SK-N-SH (cell line): ENCODE data around the gene TRRAP. TPM values are rescaled to one million over a fixed set of nuclear protein-coding genes. Genes with fewer than 3 reads are reported as not detected.

ENCODE experiments used
- CTCF ChIA-PET: fragments of 300-600, 350-600 bp; formaldehyde crosslinking; extraction: SDS; loops from one replicate; lab custom pipeline; 2021; lab: Yijun Ruan, JAX
- POLR2A ChIA-PET: fragments of 350-600 bp; sonication (Branson Sonifier 250); formaldehyde crosslinking; extraction: SDS; loops from one replicate; lab custom pipeline; 2020; ENCODE audit warnings: antibody characterized with exemption, inconsistent platforms; lab: Yijun Ruan, JAX
- DNase-seq: peaks from one replicate; pipeline ENCODE4 v3.0.0; 2012
- H2AFZ ChIP-seq: fragments of 200-600 bp; sonication (generic); 2 replicates; pipeline ENCODE4 v1.8.1; 2016; ENCODE audit warnings: antibody characterized with exemption, mild to moderate bottlenecking, low read depth
- H3F3A ChIP-seq: fragments of 200-600 bp; sonication (generic); replicated peaks from 2 replicates; pipeline ENCODE3; 2016; ENCODE audit warnings: antibody characterized with exemption, mild to moderate bottlenecking; ENCODE audit not compliant: insufficient read depth
- H3K27ac ChIP-seq, 2 experiments: fragments of 200-500 bp in 1 of 2; fragments of 200-600 bp in 1 of 2; sonication (Bioruptor generic) in 1 of 2; sonication (generic), shearing (Covaris generic) in 1 of 2; 2 replicates each; pipeline versions ENCODE4 v1.5.1 to v1.6.1; 2014 to 2016; ENCODE audit warnings: low read depth in 2 of 2, inconsistent platforms in 1 of 2, low read length in 1 of 2, mild to moderate bottlenecking in 1 of 2, mixed read lengths in 1 of 2
- H3K27me3 ChIP-seq: fragments of 200-600 bp; sonication (generic), shearing (Covaris generic); 2 replicates; pipeline ENCODE4 v1.6.1; 2016; ENCODE audit warnings: mixed run types; ENCODE audit not compliant: insufficient read depth
- H3K36me3 ChIP-seq, 2 experiments: fragments of 200-500 bp in 1 of 2; fragments of 200-600 bp in 1 of 2; sonication (Bioruptor generic) in 1 of 2; sonication (generic) in 1 of 2; replicated peaks in 1 of 2; 2 replicates each; pipeline versions ENCODE3 to v1.5.1; 2014 to 2016; ENCODE audit warnings: low read length in 1 of 2, mild to moderate bottlenecking in 1 of 2; ENCODE audit not compliant: insufficient read depth in 2 of 2, control insufficient read depth in 1 of 2
- H3K4me1 ChIP-seq, 2 experiments: fragments of 200-500 bp in 1 of 2; fragments of 200-600 bp in 1 of 2; sonication (Bioruptor generic) in 1 of 2; sonication (generic), shearing (Covaris generic) in 1 of 2; 2 replicates each; pipeline versions ENCODE4 v1.5.1 to v1.6.1; 2014 to 2016; ENCODE audit warnings: low read depth in 1 of 2, low read length in 1 of 2, mixed run types in 1 of 2; ENCODE audit not compliant: insufficient read depth in 2 of 2, control insufficient read depth in 1 of 2
- H3K4me2 ChIP-seq: fragments of 200-600 bp; sonication (generic), shearing (Covaris generic); 2 replicates; pipeline ENCODE4 v1.6.1; 2017; ENCODE audit warnings: mixed run types
- H3K4me3 ChIP-seq, 2 experiments: fragments of 200-500 bp in 1 of 2; fragments of 200-600 bp in 1 of 2; sonication (Bioruptor generic) in 1 of 2; sonication (generic), shearing (Covaris generic) in 1 of 2; 2 replicates each; pipeline versions ENCODE4 v1.5.1 to v1.8.1; 2014 to 2016; ENCODE audit warnings: low read depth in 2 of 2, inconsistent platforms in 1 of 2, low read length in 1 of 2, mild to moderate bottlenecking in 1 of 2, mixed read lengths in 1 of 2, moderate library complexity in 1 of 2
- H3K79me2 ChIP-seq: fragments of 200-600 bp; sonication (generic); 2 replicates; pipeline ENCODE4 v1.8.1; 2017; ENCODE audit warnings: mild to moderate bottlenecking; ENCODE audit not compliant: insufficient read depth
- H3K9ac ChIP-seq: fragments of 200-600 bp; sonication (generic); 2 replicates; pipeline ENCODE4 v1.6.1; 2017; ENCODE audit warnings: mixed run types
- H3K9me2 ChIP-seq: fragments of 200-600 bp; sonication (generic); 2 replicates; pipeline ENCODE4 v1.6.1; 2017; ENCODE audit warnings: mixed run types
- H3K9me3 ChIP-seq: fragments of 200-600 bp; sonication (generic); 2 replicates; pipeline ENCODE4 v1.6.1; 2017; ENCODE audit warnings: mixed run types, mild to moderate bottlenecking, moderate library complexity
- H4K20me1 ChIP-seq: fragments of 200-600 bp; sonication (generic); 2 replicates; pipeline ENCODE4 v1.6.1; 2017; ENCODE audit warnings: mild to moderate bottlenecking, mixed run types; ENCODE audit not compliant: insufficient read depth
- CHD2 ChIP-seq: fragments of 150-350 bp; IDR thresholded peaks from 2 replicates; pipeline ENCODE4 v1.6.1; 2018; ENCODE audit warnings: low read length; ENCODE audit not compliant: partially characterized antibody
- ELF1 ChIP-seq: IDR thresholded peaks from 2 replicates; pipeline ENCODE4 v1.4.0; 2012
- EP300 ChIP-seq, 2 experiments: IDR thresholded peaks; 2 replicates each; pipeline versions ENCODE4 v1.4.0 to v1.6.1; 2012; ENCODE audit warnings: borderline replicate concordance in 1 of 2, low read depth in 1 of 2, low read length in 1 of 2
- EZH2phosphoT487 ChIP-seq: fragments of 200-600 bp; sonication (generic); IDR thresholded peaks from 2 replicates; pipeline ENCODE4 v1.6.1; 2017; ENCODE audit warnings: low read depth, mixed run types, mild to moderate bottlenecking, antibody characterized with exemption, moderate library complexity, borderline replicate concordance
- MEF2A ChIP-seq: IDR thresholded peaks from 2 replicates; pipeline ENCODE4 v1.4.0; 2012; ENCODE audit warnings: low read depth, borderline replicate concordance
- MXI1 ChIP-seq: IDR thresholded peaks from 2 replicates; pipeline ENCODE4 v1.6.1; 2012; ENCODE audit warnings: mild to moderate bottlenecking, low read depth, low read length, improper control_type of control experiment
- RCOR1 ChIP-seq: fragments of 150-350 bp; IDR thresholded peaks from 2 replicates; pipeline ENCODE4 v1.6.1; 2017; ENCODE audit warnings: antibody characterized with exemption, low read length
- RFX5 ChIP-seq: IDR thresholded peaks from 2 replicates; pipeline ENCODE4 v1.6.1; 2012; ENCODE audit warnings: mild to moderate bottlenecking, improper control_type of control experiment, low read length
- SIN3A ChIP-seq: IDR thresholded peaks from 2 replicates; pipeline ENCODE4 v1.6.1; 2012; ENCODE audit warnings: low read depth, mild to moderate bottlenecking, low read length, moderate library complexity, borderline replicate concordance
- YY1 ChIP-seq: IDR thresholded peaks from 2 replicates; pipeline ENCODE4 v1.4.0; 2012; ENCODE audit warnings: low read depth, mild to moderate bottlenecking
- WGBS: methylation state at CpG from one replicate; pipeline ENCODE4 v1.1.6; 2017; ENCODE audit warnings: low lambda C conversion rate; 5-methylcytosine and 5-hydroxymethylcytosine counted together
- polyA plus RNA-seq, 3 experiments: library from polyadenylated mRNA; depleted of rRNA; stranded (reverse); fragments of >200 nt; gene quantifications; 2 replicates each; pipeline ENCODE4 v1.2.3, GENCODE V29; 2012
- TF ChIP-seq, protein P1 (sequence below): IDR thresholded peaks from 2 replicates; pipeline ENCODE4 v1.4.0; 2012; ENCODE audit warnings: low read depth, borderline replicate concordance

TRRAP gene
- polyA plus RNA-seq, 1 of the 3 experiments (the other 2 are of a cell fraction): 24.9 TPM

DNA sequence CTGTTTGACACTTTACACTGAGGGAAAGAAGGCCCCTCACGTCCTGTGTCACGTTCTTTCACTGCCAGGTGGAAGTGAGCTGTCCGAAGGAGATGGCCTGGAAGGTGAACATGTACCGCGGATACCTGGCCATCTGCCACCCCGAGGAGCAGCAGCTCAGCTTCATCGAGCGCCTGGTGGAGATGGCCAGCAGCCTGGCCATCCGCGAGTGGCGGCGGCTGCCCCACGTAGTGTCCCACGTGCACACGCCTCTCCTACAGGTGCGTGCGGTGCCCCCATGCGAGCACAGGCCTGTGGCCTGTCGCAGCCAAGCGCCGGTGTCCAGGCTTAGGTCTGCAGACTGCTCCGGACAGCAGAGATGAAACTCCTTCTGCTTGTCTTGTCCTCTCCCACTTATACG is 103.4 kb downstream of the TRRAP start:
- CTCF ChIA-PET: no interaction called here

DNA sequence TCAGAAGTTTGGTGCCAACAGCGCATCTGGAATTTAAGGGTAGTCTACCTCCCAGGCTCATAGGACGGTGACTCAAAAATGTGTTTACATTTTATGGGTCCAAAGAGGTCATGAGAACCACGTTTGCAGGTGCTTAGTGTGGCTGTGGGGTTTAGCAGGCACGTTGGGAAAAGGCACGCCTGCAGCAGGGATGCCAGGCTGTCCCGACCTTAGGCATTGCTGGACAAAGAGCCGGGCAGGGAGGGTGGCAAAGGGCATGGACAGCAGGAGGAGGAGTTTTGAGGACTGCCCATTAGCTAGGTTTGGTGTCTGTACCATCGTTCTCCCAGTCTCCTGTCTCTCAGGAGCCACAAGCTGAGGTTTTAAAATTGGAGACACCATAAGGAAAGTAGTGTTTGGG is 104.4 kb downstream of the TRRAP start:
- Histone ChIP-seq H3K27me3 (no peaks in the 10 kb centered on the region), H3K4me2 (no peak overlapping the region), H3K9me3 (no peaks in the 10 kb centered on the region), H3K9me2 (no peaks in the 10 kb centered on the region), H4K20me1 (no peaks in the 10 kb centered on the region), H3K4me1 (no peaks in the 10 kb centered on the region), H3K9ac (no peak overlapping the region), H3K4me3 (no peak overlapping the region), H3K27ac (no peak overlapping the region), H3K36me3 (peaks cover 78 to 95% of the 10 kb centered on the region in 2 experiments), H3F3A (no peaks in the 10 kb centered on the region), H2AFZ (no peak overlapping the region), H3K79me2 (no peaks in the 10 kb centered on the region)
- TF ChIP-seq EZH2phosphoT487 (no peak), MXI1 (no peak), CHD2 (no peak), MEF2A (no peak), EP300 (IDR thresholded peaks at IDR 0.05; ENCODE audit: borderline replicate concordance in 1 of 2, low read depth in 1 of 2, low read length in 1 of 2) (no peak), RFX5 (no peak), SIN3A (no peak), ELF1 (no peak), RCOR1 (no peak), YY1 (no peak)
- TF ChIP-seq, protein P1, sequence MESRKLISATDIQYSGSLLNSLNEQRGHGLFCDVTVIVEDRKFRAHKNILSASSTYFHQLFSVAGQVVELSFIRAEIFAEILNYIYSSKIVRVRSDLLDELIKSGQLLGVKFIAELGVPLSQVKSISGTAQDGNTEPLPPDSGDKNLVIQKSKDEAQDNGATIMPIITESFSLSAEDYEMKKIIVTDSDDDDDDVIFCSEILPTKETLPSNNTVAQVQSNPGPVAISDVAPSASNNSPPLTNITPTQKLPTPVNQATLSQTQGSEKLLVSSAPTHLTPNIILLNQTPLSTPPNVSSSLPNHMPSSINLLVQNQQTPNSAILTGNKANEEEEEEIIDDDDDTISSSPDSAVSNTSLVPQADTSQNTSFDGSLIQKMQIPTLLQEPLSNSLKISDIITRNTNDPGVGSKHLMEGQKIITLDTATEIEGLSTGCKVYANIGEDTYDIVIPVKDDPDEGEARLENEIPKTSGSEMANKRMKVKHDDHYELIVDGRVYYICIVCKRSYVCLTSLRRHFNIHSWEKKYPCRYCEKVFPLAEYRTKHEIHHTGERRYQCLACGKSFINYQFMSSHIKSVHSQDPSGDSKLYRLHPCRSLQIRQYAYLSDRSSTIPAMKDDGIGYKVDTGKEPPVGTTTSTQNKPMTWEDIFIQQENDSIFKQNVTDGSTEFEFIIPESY: no peak
- ChIA-PET CTCF (no interaction called here), POLR2A (no interaction called here)
- WGBS: 96% methylated on average over 8 of the region's 8 CpGs
- DNase-seq: no peak

More for the DNA sequence above, 103.4 kb downstream of the TRRAP start:
- Histone ChIP-seq H3K9ac (no peak overlapping the region), H3K9me3 (no peaks in the 10 kb centered on the region), H3K27me3 (no peaks in the 10 kb centered on the region), H3K79me2 (no peaks in the 10 kb centered on the region), H3K9me2 (no peaks in the 10 kb centered on the region), H2AFZ (no peak overlapping the region), H3K4me1 (no peaks in the 10 kb centered on the region), H3K36me3 (peaks cover 82 to 94% of the 10 kb centered on the region in 2 experiments), H3K27ac (no peak overlapping the region), H3F3A (no peaks in the 10 kb centered on the region), H3K4me2 (no peak overlapping the region), H4K20me1 (no peaks in the 10 kb centered on the region), H3K4me3 (no peak overlapping the region)
- WGBS: 97% methylated on average over 20 of the region's 23 CpGs
- TF ChIP-seq, protein P1: no peak
- POLR2A ChIA-PET: no interaction called here
- DNase-seq: no peak
